KOPT-K1 (cell line): Measurements from ENCODE around the gene TBC1D9B.
A peak's percentile ranks its signal among the peaks of the same experiment; 100 is the strongest.
"Not testable (repeated sequence)": the region's sequence is repeated elsewhere in the genome, so short reads cannot be mapped to it uniquely, and the experiment has no call there.

Experiments
- H3K27ac ChIP-seq: fragments of 200-600 bp; sonication (generic); 2 replicates; pipeline ENCODE4 v1.5.1; 2016; ENCODE audit warnings: antibody characterized with exemption, mild to moderate bottlenecking, low read depth, low read length; ENCODE audit not compliant: poor library complexity, severe bottlenecking
- H3K36me3 ChIP-seq: fragments of 200-600 bp; sonication (generic); 2 replicates; pipeline ENCODE4 v1.5.1; 2017; ENCODE audit warnings: antibody characterized with exemption, mild to moderate bottlenecking, low read length, moderate library complexity; ENCODE audit not compliant: insufficient read depth
- H3K9me3 ChIP-seq: fragments of 200-600 bp; sonication (generic); 2 replicates; pipeline ENCODE4 v1.5.1; 2017; ENCODE audit warnings: antibody characterized with exemption, low read length, mild to moderate bottlenecking; ENCODE audit not compliant: insufficient read depth, poor library complexity, severe bottlenecking

The TBC1D9B gene

DNA sequence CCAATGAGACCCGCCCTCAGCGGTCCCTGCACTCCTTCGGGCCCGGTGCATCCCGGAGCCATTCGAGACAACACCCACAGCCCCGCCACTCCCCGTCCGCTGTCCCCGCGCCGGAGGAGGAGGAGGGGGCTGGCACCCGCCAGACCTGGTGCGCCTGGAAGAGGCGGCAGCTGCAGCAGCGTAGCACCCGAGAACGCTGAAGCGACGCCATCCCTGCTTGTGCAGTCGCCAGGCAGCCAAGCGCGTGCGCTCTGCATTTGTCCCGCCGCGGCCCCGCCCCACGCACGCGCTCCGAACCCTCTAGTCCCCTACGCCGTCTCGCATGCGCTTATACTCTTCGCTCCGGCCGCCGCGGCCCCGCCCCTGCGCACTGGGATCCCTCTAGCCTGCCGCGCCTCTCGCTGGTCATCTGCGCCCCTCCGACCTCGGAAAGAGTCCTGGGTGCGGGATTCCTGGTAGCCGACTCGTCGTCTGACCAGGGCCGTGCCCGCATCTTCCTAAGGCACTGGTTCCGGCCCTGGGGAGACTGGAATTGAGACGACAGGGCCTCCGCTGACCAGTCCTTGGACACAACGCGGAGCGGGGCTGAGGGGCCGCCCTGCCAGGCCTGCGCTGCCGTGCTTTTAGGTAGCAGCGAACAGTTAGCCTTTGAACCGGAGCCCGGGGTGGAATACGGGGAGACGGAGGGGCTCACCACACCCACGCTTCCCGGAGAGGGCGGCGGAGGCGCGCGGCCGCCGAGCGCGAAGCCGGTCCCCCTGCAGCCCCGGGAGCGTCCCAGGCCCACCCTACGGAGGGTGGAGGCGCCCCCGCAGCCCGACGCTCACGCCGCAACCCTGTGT, 48.9 kb downstream of the TBC1D9B start, which contains the start of gene MRNIP:
TSS of gene MRNIP (minus strand) at position 232 of the 842 bp plus-strand sequence. CDS start at position 211, 21 bp downstream.
- H3K9me3 ChIP-seq, result peaks cover 5% of the 10 kb centered on the region
- H3K36me3 ChIP-seq, result peaks cover 20% of the 10 kb centered on the region
- H3K27ac ChIP-seq, result peak within 1 kb of the TSS; percentile 63

DNA sequence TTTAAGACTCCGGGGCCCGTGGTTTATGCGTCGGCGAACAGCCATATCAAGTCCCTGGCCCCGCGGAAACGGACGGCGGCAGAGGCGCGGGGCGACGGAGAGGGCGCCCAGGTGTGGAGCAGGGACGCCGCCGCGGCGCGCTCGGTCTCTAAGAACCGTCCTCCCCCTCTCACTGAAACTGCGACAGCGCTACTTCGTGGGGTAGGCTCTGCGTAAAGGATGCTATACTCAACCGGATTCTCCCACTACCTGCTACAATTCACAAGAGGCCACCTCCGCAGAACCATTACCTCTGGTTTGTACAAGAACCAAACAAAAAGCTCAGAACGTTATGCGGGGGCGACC, 49.5 kb downstream of the TBC1D9B start:
- peak overlapping the region; percentile 63 for H3K27ac ChIP-seq
- H3K9me3 ChIP-seq, result peaks cover 5% of the 10 kb centered on the region
- peaks cover 16% of the 10 kb centered on the region; the same call in 1 of the 2 replicates for H3K36me3 ChIP-seq

DNA sequence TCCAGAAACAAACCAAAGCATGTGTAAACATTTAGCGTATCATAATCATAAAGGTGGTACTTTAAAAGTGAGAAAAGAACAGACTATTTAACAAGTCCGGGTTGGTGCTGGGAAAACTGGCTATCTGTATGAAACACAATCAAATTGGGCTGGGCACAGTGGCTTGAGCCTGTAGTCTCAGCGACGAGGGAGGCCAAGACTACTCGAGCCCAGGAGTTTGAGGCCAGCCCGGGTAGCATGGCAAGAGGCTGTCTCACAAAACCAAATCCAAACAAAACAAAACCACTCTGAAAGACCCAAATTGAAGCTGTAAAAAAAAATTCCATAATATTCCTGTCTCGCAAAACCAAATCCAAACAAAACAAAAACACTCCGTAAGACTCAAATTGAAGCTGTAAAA, 53.3 kb downstream of the TBC1D9B start:
- no peak overlapping the region for H3K27ac ChIP-seq
- H3K36me3 ChIP-seq, result peaks cover 36% of the 10 kb centered on the region
- no peaks in the 10 kb centered on the region for H3K9me3 ChIP-seq

DNA sequence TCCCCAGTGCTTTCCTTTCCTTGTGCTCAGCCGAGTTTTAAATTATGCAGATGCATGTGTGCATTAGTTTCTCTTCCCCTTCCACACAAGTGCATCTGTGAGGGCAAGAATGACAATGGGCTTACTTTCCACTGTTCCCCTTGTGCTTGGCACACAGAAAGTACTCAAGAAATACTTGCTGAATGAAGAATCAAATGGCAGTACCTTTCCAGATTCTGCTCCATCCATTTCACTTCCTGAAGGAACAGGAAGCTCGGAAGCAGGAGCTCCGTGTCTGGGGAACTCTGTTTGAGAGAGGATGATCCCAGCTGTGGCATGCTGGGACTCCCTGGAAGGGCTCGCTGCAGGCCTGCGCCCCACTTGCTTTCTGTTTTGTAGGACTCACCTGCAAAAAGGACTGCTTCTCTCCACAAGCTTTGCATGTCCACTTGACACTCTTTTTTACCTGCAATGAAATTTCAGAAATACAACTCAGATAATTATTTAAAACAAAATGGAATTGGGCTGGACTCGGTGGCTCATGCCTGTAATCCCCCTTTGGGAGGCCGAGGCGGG, 54.6 kb downstream of the TBC1D9B start:
- H3K9me3 ChIP-seq, result no peaks in the 10 kb centered on the region
- H3K36me3 ChIP-seq, result peaks cover 46% of the 10 kb centered on the region
- no peak overlapping the region for H3K27ac ChIP-seq

DNA sequence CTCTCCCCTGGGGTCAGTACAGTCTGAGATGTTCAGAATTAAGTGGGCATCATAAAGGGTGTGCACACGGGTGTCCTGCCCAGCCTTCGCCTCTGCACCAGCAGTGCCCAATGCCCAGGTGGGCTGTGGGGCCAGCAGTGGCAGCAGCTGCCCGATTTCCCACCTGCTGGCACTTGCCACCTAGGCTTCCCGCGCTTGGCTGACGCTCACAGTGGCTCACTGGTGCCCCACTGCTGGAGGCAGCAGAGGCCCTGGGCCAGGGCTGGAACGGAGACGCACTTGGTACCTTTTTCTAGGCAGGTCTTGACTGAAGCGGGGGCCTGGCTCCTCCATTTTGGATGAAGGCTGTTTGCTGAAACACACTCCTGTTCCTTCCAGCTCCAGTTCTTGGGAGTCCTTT, 66.1 kb downstream of the TBC1D9B start:
- no peak overlapping the region for H3K27ac ChIP-seq
- H3K36me3 ChIP-seq, result peaks cover 38% of the 10 kb centered on the region
- H3K9me3 ChIP-seq, result peaks cover 11% of the 10 kb centered on the region

DNA sequence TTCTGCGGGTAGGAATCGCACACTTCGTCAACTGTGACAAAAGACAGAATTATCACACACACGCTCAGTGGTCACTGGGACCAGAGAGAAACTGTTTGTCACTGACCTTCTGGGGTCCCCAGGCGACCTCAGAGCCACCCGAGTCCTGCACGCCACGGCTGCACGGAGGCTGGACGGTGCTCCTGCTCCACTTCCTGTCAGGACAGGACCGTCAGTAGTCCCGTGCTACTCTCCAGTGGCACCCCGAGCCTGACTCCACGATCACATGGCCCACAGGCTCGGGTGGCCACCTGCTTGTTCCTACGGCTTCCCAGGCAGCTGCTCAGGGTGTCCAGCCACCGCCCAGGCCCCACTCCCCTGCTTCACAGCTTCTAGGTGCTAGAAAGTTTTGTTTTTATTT, 66.9 kb downstream of the TBC1D9B start:
- peaks cover 40% of the 10 kb centered on the region for H3K36me3 ChIP-seq
- peaks cover 11% of the 10 kb centered on the region for H3K9me3 ChIP-seq
- no peak overlapping the region for H3K27ac ChIP-seq

DNA sequence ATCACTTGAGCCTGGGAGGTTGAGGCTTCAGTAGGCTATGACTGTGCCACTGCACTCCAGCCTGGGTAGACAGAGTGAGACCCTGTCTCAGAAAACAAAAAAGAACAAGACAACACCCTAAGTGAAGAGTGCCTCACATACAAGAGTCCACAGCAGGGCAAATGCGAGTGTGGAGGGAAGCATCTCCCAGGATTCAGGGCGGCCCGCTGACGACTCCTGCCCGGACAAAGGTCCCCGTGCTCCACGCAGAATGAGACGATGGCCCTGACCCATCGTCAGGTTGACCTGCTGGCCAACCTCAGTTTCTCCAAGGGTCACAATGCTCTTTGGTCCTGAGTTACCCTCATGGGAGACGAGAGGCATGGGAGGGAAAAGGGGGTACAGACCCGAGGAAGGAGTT, 67.4 kb downstream of the TBC1D9B start:
- peaks cover 41% of the 10 kb centered on the region for H3K36me3 ChIP-seq
- no peak overlapping the region for H3K27ac ChIP-seq

DNA sequence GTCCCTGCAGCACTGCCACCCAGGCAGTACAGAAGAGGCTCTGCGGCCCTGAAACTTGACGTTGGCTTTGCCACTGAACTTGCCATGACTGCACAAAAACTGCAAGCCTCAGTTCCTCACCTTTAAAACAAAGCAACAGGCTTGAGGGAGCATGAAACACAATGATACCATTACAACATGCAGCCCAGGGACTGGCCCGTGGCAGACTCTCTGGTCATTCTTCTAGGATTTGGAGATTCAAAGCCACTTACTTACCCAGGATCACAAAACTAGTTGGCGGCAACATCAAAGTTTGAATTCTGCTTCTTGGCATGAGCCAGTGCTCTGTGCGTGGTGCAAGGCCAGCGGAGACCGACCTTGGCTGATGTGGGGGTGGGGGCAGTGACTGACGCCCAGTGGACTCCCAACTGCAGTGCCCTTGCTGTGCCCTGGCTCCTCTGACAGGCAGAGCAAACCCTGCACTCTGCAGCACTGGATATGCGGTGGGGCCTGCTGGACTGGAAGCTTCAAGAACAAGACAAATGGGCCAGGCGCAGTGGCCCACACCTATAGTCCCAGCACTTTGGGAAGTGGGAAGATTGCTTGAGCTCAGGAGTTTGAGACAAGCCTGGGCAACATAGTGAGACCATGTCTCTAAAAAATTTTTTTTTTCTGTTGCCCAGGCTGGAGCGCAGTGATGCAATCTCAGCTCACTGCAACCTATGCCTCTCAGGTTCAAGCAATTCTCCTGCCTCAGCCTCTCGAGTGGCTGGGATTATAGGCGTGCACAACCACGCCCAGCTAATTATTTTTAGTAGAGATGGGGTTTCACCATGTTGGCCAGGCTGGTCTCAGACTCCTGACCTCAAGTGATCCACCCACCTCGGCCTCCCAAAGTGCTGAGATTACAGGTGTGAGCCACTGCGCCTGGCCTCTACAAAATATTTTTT, 68.1 kb downstream of the TBC1D9B start:
- H3K27ac ChIP-seq, result no peak overlapping the region
- peaks cover 41% of the 10 kb centered on the region for H3K36me3 ChIP-seq
- peaks cover 3% of the 10 kb centered on the region for H3K9me3 ChIP-seq

More for the DNA sequence above, 67.4 kb downstream of the TBC1D9B start:
- peaks cover 10% of the 10 kb centered on the region for H3K9me3 ChIP-seq

DNA sequence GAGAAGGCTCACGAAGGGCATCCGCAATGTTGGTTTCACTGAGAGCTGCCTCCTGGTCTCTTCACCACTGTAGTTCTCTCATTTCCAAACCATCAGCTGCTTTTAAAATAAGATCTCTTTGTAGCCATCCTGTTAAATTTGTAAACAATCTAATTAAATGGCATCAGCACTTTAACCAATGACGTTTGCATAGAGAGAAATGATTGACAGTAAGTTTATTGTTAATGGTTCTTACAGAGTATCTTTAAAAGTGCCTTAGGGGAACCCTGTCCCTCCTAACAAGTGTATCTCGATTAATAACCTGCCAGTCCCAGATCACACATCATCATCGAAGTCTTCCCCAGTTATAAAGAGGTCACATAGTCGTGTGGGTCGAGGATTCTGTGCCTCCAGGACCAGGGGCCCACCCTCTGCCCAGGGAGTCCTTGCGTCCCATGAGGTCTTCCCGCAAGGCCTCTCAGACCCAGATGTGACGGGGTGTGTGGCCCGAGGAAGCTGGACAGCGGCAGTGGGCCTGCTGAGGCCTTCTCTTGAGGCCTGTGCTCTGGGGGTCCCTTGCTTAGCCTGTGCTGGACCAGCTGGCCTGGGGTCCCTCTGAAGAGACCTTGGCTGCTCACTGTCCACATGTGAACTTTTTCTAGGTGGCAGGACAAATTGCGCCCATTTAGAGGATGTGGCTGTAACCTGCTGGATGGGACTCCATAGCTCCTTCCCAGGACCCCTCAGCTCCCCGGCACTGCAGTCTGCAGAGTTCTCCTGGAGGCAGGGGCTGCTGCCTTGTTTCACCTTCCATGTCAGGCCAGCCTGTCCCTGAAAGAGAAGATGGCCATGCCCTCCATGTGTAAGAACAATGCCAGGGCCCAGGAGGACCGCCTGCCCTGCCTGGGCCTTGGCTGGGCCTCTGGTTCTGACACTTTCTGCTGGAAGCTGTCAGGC, 70.4 kb downstream of the TBC1D9B start:
- Histone ChIP-seq H3K36me3 (peaks cover 60% of the 10 kb centered on the region), H3K9me3 (no peaks in the 10 kb centered on the region), H3K27ac (peak overlapping the region; percentile 68)

DNA sequence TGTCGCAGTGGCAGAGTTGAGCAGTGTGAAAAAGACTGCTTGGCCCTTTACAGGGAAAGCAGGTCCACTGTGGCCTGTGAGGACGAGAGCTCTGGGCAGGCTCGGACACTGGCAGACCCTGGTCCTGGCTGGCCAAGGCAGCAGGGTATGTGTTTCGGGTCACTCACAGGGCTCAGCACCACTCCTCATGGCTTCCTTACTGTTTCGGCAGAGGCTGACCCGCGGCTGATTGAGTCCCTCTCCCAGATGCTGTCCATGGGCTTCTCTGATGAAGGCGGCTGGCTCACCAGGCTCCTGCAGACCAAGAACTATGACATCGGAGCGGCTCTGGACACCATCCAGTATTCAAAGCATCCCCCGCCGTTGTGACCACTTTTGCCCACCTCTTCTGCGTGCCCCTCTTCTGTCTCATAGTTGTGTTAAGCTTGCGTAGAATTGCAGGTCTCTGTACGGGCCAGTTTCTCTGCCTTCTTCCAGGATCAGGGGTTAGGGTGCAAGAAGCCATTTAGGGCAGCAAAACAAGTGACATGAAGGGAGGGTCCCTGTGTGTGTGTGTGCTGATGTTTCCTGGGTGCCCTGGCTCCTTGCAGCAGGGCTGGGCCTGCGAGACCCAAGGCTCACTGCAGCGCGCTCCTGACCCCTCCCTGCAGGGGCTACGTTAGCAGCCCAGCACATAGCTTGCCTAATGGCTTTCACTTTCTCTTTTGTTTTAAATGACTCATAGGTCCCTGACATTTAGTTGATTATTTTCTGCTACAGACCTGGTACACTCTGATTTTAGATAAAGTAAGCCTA, 71.3 kb downstream of the TBC1D9B start:
- Histone ChIP-seq H3K27ac (peak overlapping the region; percentile 68), H3K36me3 (peaks cover 66% of the 10 kb centered on the region), H3K9me3 (no peaks in the 10 kb centered on the region)

DNA sequence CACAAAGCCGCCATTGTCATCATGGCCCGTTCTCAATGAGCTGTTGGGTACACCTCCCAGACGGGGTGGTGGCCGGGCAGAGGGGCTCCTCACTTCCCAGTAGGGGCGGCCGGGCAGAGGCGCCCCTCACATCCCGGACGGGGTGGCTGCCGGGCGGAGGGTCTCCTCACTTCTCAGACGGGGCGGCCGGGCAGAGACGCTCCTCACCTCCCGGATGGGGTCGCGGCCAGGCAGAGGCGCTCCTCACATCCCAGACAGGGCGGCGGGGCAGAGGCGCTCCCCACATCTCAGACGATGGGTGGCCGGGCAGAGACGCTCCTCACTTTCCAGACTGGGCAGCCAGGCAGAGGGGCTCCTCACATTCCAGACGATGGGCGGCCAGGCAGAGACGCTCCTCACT, 72.8 kb downstream of the TBC1D9B start:
- peaks cover 74% of the 10 kb centered on the region for H3K36me3 ChIP-seq
- H3K27ac ChIP-seq, H3K9me3 ChIP-seq: not testable (repeated sequence)

DNA sequence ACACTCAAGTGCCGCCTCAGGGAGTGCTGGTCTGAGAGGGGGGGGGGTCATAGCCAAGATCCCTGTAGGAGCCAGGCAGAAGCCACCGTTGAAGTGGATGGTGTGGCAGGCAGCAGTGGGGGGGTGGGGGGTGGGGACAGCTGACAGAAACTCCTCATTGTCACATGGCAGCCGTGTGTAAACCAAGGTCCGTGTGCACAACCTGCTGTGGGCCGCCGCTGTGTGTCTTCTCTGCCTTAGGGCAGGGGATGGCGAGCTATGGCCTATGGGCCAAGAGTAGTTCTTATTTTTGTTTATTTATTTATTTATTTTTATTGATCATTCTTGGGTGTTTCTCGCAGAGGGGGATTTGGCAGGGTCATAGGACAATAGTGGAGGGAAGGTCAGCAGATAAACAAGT, 73.6 kb downstream of the TBC1D9B start:
- peaks cover 7% of the 10 kb centered on the region for H3K9me3 ChIP-seq
- H3K36me3 ChIP-seq, result peaks cover 75% of the 10 kb centered on the region
- H3K27ac ChIP-seq, result no peak overlapping the region

DNA sequence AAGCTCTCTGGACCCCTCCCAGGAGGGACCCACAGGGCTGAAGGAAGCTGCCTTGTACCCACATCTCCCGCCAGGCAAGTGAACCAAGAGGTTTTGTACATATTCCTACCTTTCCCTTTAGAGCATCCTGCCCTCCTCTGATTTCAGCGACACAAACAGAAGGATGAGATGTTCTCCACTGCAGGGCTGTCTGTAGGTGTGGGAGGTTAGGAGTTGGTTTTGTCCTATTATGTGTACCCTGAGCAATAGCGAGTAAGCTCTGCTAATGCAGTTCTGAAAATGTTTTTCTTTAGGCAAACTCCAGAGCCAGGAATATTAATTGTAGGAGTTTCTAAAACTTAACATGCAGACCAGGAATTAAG, 74.0 kb downstream of the TBC1D9B start:
- no peak overlapping the region for H3K27ac ChIP-seq
- H3K36me3 ChIP-seq, result peaks cover 75% of the 10 kb centered on the region

More for the DNA sequence above, 74.0 kb downstream of the TBC1D9B start:
- H3K9me3 ChIP-seq, result peaks cover 7% of the 10 kb centered on the region
